Tibial nerve (tissue), 4 donors: ENCODE results near the gene NCOA7. TPM values are rescaled to one million over a fixed set of nuclear protein-coding genes. Genes with fewer than 3 reads are reported as not detected.

ENCODE experiments used
- DNase-seq, 2 donors: peaks; one replicate each; pipeline ENCODE4 v3.0.0-alpha.2; 2019; ENCODE audit warnings: low spot score in 2 of 2
- H3K27ac ChIP-seq, 4 donors: fragments of 200-600 bp; sonication (generic) in 3 of 4; one replicate each; pipeline ENCODE4 v1.5.1; 2017 to 2019; ENCODE audit warnings: mild to moderate bottlenecking in 1 of 4
- H3K27me3 ChIP-seq, 2 donors: fragments of 200-600 bp; sonication (generic) in 1 of 2; one replicate each; pipeline versions ENCODE4 v1.5.1 to v1.6.0; 2017 to 2019
- H3K36me3 ChIP-seq, 3 donors: fragments of 200-600 bp; sonication (generic); one replicate each; pipeline ENCODE4 v1.5.1; 2018 to 2019
- H3K4me1 ChIP-seq, 4 donors: fragments of 200-600 bp; sonication (generic) in 3 of 4; one replicate each; pipeline ENCODE4 v1.5.1; 2017 to 2019
- H3K4me3 ChIP-seq, 4 donors: fragments of 200-600 bp; sonication (generic) in 3 of 4; one replicate each; pipeline ENCODE4 v1.5.1; 2017 to 2019; ENCODE audit warnings: mild to moderate bottlenecking in 1 of 4, moderate library complexity in 1 of 4
- H3K9me3 ChIP-seq, 4 donors: fragments of 200-600 bp; sonication (generic) in 3 of 4; one replicate each; pipeline ENCODE4 v1.5.1; 2017 to 2019
- EP300 ChIP-seq, 2 donors: sonication (generic); formaldehyde crosslinking; IDR thresholded peaks; one replicate each; pipeline ENCODE4 v1.6.1; 2017; ENCODE audit warnings: antibody characterized with exemption in 2 of 2, mild to moderate bottlenecking in 1 of 2
- POLR2A ChIP-seq, 2 donors: fragments of 450-650 bp; IDR thresholded peaks; one replicate each; pipeline ENCODE4 v1.6.1; 2017; ENCODE audit warnings: antibody characterized with exemption in 2 of 2, mild to moderate bottlenecking in 2 of 2, moderate library complexity in 2 of 2
- WGBS, 2 donors: methylation state at CpG; one replicate each; pipeline ENCODE4 v1.1.5; 2018; 5-methylcytosine and 5-hydroxymethylcytosine counted together
- total RNA-seq, 4 donors: library from RNA; depleted of rRNA; stranded (reverse); fragments of >200 nt; gene quantifications; one replicate each; pipeline ENCODE4 v1.1.0, GENCODE V29; 2016
- TF ChIP-seq, protein P1 (sequence below), 5 experiments: fragments of 200-600 bp in 3 of 5; fragments of 450-650 bp in 2 of 5; sonication (generic) in 3 of 5; IDR thresholded peaks; one replicate each; pipeline ENCODE4 v1.5.1; 2016 to 2019; ENCODE audit warnings: antibody characterized with exemption in 5 of 5, mild to moderate bottlenecking in 3 of 5, moderate library complexity in 2 of 5

NCOA7 gene
- total RNA-seq, 4 donors from 2014 or later = 38.7 to 86.7 (median 59.7) TPM

DNA sequence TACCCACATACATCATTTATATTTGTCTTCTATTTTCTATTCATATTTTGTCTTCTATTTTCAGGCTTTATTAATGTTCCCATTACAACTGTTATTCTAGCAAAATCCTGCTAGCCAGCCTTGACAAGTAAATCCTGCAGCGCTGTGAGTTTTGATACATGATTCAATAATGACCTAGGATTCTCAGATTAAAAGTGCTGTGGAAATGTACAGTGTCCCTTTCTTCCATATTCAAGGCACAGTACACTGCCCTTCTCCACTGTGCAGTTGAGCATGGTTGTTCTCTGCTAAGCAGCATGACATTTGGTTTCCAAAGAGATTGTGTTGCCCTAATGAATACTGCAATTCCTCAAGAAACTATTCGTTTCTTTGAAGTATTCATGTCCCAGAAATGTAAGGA, 47.2 kb upstream of the NCOA7 start:
- DNase-seq = no peak
- 58 to 64% methylated on average over 2 of the region's 2 CpGs for WGBS, 2 donors
- H3K27me3 ChIP-seq = peaks cover 0 to 8% of the 10 kb centered on the region in 2 donors
- no peak overlapping the region for H3K4me3 ChIP-seq
- no peaks in the 10 kb centered on the region for H3K36me3 ChIP-seq
- no peaks in the 10 kb centered on the region for H3K9me3 ChIP-seq
- H3K4me1 ChIP-seq = peaks cover 0 to 36% (median 0%) of the 10 kb centered on the region in 4 donors
- TF ChIP-seq EP300 (IDR thresholded peaks at IDR 0.05) (no peak), POLR2A (IDR thresholded peaks at IDR 0.05) (no peak)
- TF ChIP-seq, protein P1, sequence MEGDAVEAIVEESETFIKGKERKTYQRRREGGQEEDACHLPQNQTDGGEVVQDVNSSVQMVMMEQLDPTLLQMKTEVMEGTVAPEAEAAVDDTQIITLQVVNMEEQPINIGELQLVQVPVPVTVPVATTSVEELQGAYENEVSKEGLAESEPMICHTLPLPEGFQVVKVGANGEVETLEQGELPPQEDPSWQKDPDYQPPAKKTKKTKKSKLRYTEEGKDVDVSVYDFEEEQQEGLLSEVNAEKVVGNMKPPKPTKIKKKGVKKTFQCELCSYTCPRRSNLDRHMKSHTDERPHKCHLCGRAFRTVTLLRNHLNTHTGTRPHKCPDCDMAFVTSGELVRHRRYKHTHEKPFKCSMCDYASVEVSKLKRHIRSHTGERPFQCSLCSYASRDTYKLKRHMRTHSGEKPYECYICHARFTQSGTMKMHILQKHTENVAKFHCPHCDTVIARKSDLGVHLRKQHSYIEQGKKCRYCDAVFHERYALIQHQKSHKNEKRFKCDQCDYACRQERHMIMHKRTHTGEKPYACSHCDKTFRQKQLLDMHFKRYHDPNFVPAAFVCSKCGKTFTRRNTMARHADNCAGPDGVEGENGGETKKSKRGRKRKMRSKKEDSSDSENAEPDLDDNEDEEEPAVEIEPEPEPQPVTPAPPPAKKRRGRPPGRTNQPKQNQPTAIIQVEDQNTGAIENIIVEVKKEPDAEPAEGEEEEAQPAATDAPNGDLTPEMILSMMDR (IDR thresholded peaks at IDR 0.05) = no peak
- H3K27ac ChIP-seq = peak overlapping the region in 1 of 4 donors; percentile 38

- WGBS, 2 donors = 69 to 75% methylated on average over 6 of the region's 6 CpGs
- H3K27ac ChIP-seq = peak overlapping the region in 3 of 4 donors; percentile 80 to 91 (median 86)
- peaks cover 0 to 49% (median 2%) of the 10 kb centered on the region in 4 donors for H3K4me1 ChIP-seq
- no peaks in the 10 kb centered on the region for H3K9me3 ChIP-seq
- H3K36me3 ChIP-seq = no peaks in the 10 kb centered on the region
- TF ChIP-seq EP300 (IDR thresholded peaks at IDR 0.05) (no peak), POLR2A (IDR thresholded peaks at IDR 0.05) (no peak)
- TF ChIP-seq, protein P1 (IDR thresholded peaks at IDR 0.05) = no peak
- H3K4me3 ChIP-seq = no peak overlapping the region
- peaks cover 0 to 14% of the 10 kb centered on the region in 2 donors for H3K27me3 ChIP-seq
- no peak for DNase-seq
These were observed 45.3 kb upstream of the NCOA7 start for GRCh38 chr6:125745281-125746018.

DNA sequence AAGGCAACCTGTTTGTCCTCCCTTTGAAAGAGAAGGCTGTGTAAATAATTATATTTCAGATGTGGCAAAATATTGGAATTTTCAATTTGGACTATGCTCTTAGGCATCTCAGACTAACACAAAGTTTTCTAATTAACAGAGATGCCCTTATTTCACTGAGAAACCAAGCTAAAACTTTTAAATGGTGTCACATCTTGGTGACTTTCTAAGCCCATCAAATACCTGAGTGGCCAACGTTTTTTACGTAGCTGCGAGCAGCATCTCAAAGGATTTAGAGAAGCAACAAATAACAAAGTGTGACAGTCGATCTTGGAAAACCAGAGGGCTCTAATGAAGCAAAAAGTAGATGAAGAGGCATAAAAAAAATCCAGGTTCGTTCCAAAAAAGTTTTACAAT, 44.7 kb upstream of the NCOA7 start:
- H3K9me3 ChIP-seq = no peaks in the 10 kb centered on the region
- WGBS, 2 donors = 70 to 73% methylated on average over 5 of the region's 5 CpGs
- no peaks in the 10 kb centered on the region for H3K36me3 ChIP-seq
- peaks cover 0 to 55% (median 2%) of the 10 kb centered on the region in 4 donors for H3K4me1 ChIP-seq
- H3K27ac ChIP-seq = peak overlapping the region; percentile 59 to 91 (median 83)
- H3K27me3 ChIP-seq = peaks cover 0 to 20% of the 10 kb centered on the region in 2 donors
- TF ChIP-seq POLR2A (IDR thresholded peaks at IDR 0.05) (no peak), EP300 (IDR thresholded peaks at IDR 0.05) (no peak)
- TF ChIP-seq, protein P1 (IDR thresholded peaks at IDR 0.05) = no peak
- H3K4me3 ChIP-seq = peak overlapping the region in 3 of 4 donors; percentile 64 to 77 (median 73)
- no peak for DNase-seq

- peak in 1 of 2 donors; percentile 58 for TF ChIP-seq EP300 (IDR thresholded peaks at IDR 0.05)
- TF ChIP-seq POLR2A (IDR thresholded peaks at IDR 0.05) = peak in 1 of 2 donors; percentile 27
- TF ChIP-seq, protein P1 (IDR thresholded peaks at IDR 0.05) = no peak
- Histone ChIP-seq H3K36me3 (no peaks in the 10 kb centered on the region), H3K27me3 (peaks cover 0 to 25% of the 10 kb centered on the region in 2 donors), H3K4me1 (peaks cover 0 to 57% (median 2%) of the 10 kb centered on the region in 4 donors), H3K4me3 (peak overlapping the region; percentile 64 to 77 (median 68)), H3K9me3 (no peaks in the 10 kb centered on the region), H3K27ac (peak overlapping the region; percentile 69 to 91 (median 83))
- peak in 1 of 2 donors; percentile 68 for DNase-seq
- WGBS, 2 donors = 3 to 6% methylated on average over 32 of the region's 32 CpGs
These were observed 43.8 kb upstream of the NCOA7 start for GRCh38 chr6:125746731-125747588.
